HG02870 (cell line): Measurements from ENCODE around the gene TDRD1.
"Not testable (repeated sequence)": the region's sequence is repeated elsewhere in the genome, so short reads cannot be mapped to it uniquely, and the experiment has no call there.

Source experiments
- ATAC-seq: cut with Tn5 transposase; IDR thresholded peaks from one replicate; pipeline ENCODE4 v1.9.1; 2021; ENCODE audit warnings: mild to moderate bottlenecking, moderate library complexity; ENCODE audit not compliant: unreplicated experiment

TDRD1 gene, protein sequence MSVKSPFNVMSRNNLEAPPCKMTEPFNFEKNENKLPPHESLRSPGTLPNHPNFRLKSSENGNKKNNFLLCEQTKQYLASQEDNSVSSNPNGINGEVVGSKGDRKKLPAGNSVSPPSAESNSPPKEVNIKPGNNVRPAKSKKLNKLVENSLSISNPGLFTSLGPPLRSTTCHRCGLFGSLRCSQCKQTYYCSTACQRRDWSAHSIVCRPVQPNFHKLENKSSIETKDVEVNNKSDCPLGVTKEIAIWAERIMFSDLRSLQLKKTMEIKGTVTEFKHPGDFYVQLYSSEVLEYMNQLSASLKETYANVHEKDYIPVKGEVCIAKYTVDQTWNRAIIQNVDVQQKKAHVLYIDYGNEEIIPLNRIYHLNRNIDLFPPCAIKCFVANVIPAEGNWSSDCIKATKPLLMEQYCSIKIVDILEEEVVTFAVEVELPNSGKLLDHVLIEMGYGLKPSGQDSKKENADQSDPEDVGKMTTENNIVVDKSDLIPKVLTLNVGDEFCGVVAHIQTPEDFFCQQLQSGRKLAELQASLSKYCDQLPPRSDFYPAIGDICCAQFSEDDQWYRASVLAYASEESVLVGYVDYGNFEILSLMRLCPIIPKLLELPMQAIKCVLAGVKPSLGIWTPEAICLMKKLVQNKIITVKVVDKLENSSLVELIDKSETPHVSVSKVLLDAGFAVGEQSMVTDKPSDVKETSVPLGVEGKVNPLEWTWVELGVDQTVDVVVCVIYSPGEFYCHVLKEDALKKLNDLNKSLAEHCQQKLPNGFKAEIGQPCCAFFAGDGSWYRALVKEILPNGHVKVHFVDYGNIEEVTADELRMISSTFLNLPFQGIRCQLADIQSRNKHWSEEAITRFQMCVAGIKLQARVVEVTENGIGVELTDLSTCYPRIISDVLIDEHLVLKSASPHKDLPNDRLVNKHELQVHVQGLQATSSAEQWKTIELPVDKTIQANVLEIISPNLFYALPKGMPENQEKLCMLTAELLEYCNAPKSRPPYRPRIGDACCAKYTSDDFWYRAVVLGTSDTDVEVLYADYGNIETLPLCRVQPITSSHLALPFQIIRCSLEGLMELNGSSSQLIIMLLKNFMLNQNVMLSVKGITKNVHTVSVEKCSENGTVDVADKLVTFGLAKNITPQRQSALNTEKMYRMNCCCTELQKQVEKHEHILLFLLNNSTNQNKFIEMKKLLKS

DNA sequence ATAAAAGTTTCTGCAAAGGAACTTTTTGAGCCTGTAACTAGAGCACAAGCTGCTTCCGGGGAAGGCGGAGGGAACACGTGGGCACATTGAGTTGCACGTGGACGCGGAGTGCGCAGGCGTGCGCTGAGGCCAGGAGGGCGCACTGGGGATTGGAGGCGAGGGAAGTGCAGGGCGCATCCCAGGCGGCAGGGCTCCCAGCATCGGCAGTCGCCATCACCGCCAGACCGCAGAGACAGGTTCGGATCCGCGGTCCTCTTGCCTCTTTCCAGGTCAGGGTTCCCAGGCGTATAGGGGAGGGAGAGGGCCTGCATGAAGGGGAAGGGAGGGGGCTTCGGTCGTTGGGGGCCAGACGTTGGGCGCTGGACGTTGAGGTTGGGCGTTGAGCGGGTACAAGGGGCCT lies at the start of gene TDRD1:
Gene TDRD1, plus strand, starts transcription at position 206 of the 400 bp plus-strand sequence. CDS start 8,479 bp downstream, outside the sequence.
- ATAC-seq = no peak

- ATAC-seq = peak; percentile 72
These were observed 48.1 kb upstream of the TDRD1 start for GRCh38 chr10:114131094-114131493.

DNA sequence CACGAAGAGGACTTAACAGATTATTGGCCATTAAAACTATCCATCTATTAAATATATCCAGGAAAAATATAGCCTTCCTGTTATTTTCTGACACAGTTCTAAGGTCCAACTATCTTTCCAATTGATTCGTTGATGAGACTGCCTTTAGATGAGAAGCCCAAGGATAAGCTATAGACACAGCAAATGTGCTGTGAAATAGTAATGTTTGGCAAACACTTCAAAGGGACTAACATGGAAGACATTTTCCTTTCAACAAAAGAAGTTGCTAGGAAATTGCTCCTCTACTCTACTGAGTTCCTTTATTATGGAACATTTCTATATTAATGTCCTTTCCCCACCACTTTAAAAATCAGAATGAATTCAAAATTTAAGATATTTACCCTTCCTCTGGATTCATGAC lies 43.7 kb upstream of the TDRD1 start:
- ATAC-seq = no peak

DNA sequence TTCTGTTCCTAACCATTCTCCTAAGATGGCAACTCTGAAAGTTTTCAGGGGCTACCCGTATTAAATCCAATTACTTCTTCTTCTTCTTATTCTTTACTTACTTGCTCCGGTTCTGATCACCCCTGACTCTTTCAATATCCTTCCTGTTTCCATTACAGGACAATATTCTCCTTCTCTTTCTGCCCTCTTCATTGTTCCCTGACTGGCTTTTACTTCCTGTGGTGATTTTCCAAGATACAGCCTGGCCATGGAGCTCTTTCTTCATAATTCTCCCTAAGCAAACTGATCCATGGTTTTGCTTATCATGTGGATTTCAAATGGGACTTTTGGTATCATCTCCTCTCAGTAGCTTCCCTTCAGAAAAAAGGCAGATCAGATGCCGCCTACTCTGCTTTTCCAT lies 40.6 kb upstream of the TDRD1 start:
- no peak for ATAC-seq

GRCh38 chr10:114140036-114140435 lies 39.1 kb upstream of the TDRD1 start:
- ATAC-seq = no peak

GRCh38 chr10:114140827-114141226 lies 38.3 kb upstream of the TDRD1 start:
- ATAC-seq = not testable (repeated sequence)

GRCh38 chr10:114142018-114142417 lies 37.1 kb upstream of the TDRD1 start:
- no peak for ATAC-seq

GRCh38 chr10:114143160-114143559 lies 36.0 kb upstream of the TDRD1 start:
- peak; percentile 57 for ATAC-seq

DNA sequence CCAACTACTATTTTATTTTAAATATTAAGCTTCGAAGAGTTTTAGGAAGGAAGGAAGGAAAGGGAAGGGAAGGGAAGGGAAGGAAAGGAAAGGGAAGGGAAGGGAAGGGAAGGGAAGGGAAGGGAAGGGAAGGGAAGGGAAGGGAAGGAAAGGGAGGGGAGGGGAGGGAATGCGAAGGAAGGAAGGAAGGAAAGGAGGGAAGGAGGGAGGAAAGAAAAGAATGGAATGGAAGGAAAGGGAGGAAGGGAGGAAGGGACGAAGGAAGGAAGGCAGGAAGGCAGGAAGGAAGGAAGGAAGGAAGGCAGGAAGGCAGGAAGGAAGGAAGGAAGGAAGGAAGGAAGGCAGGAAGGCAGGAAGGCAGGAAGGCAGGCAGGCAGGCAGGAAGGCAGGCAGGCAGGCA lies 29.7 kb upstream of the TDRD1 start:
- ATAC-seq = not testable (repeated sequence)

- ATAC-seq = no peak
These were observed 27.7 kb upstream of the TDRD1 start for GRCh38 chr10:114151486-114151885.

GRCh38 chr10:114151892-114152291 lies 27.3 kb upstream of the TDRD1 start:
- ATAC-seq = no peak

DNA sequence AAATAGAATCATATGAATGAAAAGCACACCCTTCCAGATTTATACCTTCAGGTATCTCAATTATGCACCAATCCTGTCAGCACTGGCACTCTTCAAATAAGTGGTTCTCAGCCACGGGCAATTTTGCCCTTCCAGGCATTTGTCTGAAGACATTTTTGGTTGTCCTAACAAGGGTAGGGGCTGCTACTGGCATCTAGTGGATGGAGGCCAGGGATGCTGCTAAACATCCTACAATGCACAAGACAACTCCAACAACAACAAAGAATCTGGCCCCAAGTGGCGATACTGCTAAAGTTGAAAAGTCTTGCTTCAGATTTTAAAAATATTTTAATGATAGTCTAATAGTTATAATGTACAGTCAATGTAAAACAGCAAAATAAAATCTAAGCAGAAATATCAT lies 21.2 kb upstream of the TDRD1 start:
- ATAC-seq = no peak

DNA sequence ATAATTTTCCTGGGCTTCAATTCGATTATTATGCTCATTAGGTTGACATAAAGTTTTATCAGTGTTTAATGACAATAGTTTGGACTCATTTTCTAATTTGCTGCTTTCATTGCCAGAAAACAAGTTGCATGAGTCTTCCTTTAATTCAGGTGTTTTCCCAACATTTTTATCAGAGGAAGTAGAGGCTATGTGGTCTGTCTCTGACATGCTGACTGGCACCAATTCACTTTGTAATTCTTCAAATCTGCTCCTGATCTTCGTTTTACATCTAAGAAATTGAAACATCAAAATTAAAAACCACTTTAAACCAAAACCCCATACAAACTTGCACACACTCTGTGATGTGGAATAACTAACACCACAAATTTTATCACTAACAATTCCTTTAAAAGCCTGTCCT lies 16.1 kb upstream of the TDRD1 start:
- no peak for ATAC-seq

DNA sequence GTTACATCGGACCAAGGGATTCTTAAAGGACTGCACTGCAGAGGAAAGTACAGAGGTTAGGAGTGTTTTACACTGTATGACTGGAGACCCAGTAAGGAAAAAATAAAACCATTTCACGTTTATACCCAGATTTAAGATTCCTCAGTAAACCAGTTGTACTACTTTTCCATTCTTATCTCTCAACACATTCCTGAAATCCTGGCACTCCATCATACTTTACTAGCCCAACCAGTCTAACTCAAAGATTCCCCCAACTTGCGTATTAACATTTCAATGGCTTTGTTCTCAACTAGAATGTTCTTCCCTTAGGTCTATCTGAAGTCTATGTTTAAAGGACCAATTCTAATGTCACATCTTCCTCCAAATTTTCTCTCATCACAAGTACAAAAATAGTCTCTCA lies 13.1 kb upstream of the TDRD1 start:
- ATAC-seq = no peak

- no peak for ATAC-seq
These were observed 12.7 kb upstream of the TDRD1 start for GRCh38 chr10:114166494-114166893.

DNA sequence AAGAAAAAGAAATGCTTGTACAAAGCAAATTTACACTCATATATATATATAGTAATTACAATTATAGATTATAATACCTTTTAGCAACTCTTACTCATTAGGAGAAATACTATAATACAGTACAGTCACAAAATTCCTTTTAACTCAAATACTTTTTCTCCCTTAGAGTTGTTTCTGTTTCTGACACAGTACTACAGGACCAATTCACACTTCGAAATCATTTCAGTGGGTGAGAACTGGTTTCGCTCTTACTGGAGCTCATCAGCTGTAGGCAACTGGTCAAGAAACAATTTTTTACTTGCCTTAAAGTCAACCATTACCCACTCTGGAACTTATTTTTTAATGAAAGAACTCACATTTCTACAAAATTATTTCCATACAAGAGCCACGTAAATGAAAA lies 11.2 kb upstream of the TDRD1 start:
- ATAC-seq = no peak

DNA sequence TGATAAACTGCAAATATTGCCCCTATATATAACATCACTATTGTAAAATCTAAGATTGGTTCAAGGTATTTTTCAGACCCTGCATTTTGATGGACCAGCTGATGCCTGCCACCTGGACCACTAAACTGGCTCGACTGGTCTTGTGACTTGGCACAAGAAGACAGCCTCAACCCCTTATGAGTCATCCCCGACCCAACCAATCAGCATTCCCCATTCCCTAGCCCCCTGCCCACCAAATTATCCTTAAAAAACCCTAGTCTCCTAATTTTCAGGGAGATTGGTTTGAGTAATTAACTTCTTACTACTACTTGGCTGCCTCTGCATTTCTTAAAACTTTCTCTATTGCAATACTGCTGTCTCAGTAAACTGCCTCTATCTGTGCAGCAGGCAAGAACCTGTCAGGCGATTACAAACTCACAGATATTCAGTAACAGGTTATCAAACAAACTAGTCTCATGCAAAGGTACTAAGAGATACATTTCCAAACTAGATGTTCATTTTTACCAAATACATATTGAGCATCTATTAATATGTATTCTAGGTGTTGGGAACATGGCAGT lies 10.6 kb upstream of the TDRD1 start:
- ATAC-seq = no peak

- no peak for ATAC-seq
These were observed 6.9 kb upstream of the TDRD1 start for GRCh38 chr10:114172216-114172615.

DNA sequence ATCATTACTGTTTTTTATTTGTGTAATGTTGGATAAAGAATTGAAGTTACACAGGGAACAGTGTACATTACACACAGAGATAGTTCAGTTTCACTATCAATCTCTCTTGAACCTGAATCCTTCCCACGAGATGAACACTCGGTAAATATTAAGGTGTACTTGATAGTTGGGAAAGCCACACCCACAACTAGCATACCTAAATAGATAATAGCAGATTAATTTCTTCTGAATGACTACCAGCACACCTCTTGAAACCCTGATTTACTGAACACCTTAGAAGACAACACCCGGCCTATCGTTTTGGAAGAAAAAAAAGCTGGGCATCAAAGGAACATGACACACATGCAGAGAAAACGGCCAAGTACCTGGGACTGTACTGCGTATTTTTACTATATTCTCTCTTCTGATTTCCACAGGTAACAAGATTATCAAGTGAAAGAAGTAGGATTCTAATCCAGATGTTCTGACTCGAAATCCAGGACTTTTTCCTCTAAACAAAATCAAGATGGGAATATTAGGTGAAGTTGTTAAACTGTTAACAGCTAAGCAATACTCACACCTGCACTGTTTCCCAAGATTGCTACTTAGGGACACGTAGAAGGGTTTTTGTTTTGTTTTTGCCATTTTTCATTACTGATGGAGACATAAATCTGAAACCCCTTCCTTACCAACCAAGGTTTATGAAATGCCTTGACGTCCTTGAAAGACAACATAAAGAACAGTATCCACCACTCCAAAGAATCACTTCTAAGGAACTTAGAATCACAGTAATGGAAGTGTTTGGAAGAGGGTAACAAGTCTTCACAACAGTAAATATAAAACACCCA lies 6.2 kb upstream of the TDRD1 start:
- ATAC-seq = no peak

- ATAC-seq = peak; percentile 5
These were observed 5.6 kb upstream of the TDRD1 start for GRCh38 chr10:114173603-114173920.
